Measurements from ENCODE around the gene CFAP20DC.
"Not testable (repeated sequence)": the region's sequence is repeated elsewhere in the genome, so short reads cannot be mapped to it uniquely, and the experiment has no call there.

The CFAP20DC gene

GRCh38 chr3:59017617-59017984 lies 32.2 kb downstream of the CFAP20DC start:
- no peak for DNase-seq

- DNase-seq = no peak
These were observed 32.8 kb downstream of the CFAP20DC start for GRCh38 chr3:59016930-59017616.

- no peak for DNase-seq
These were observed 36.2 kb downstream of the CFAP20DC start for GRCh38 chr3:59013611-59014010.

GRCh38 chr3:59006634-59007517 lies 42.9 kb downstream of the CFAP20DC start:
- no peak for DNase-seq

- DNase-seq = no peak
These were observed 48.1 kb downstream of the CFAP20DC start for GRCh38 chr3:59001675-59002074.

- no peak for DNase-seq
These were observed 50.1 kb downstream of the CFAP20DC start for GRCh38 chr3:58999774-59000160.

- no peak for DNase-seq
These were observed 50.6 kb downstream of the CFAP20DC start for GRCh38 chr3:58999134-58999773.

GRCh38 chr3:58998476-58999117 lies 51.2 kb downstream of the CFAP20DC start:
- no peak for DNase-seq

GRCh38 chr3:58996730-58997129 lies 53.1 kb downstream of the CFAP20DC start:
- DNase-seq = no peak

GRCh38 chr3:58994746-58995330 lies 55.0 kb downstream of the CFAP20DC start:
- no peak for DNase-seq

GRCh38 chr3:58993547-58993946 lies 56.3 kb downstream of the CFAP20DC start:
- DNase-seq = no peak

GRCh38 chr3:58991623-58992022 lies 58.2 kb downstream of the CFAP20DC start:
- DNase-seq = no peak

GRCh38 chr3:58991026-58991425 lies 58.8 kb downstream of the CFAP20DC start:
- DNase-seq = no peak

- DNase-seq = no peak
These were observed 59.9 kb downstream of the CFAP20DC start for GRCh38 chr3:58989955-58990354.

- DNase-seq = no peak
These were observed 60.7 kb downstream of the CFAP20DC start for GRCh38 chr3:58989163-58989562.

GRCh38 chr3:58988041-58988440 lies 61.8 kb downstream of the CFAP20DC start:
- no peak for DNase-seq

- no peak for DNase-seq
These were observed 63.2 kb downstream of the CFAP20DC start for GRCh38 chr3:58986654-58987053.

GRCh38 chr3:58979840-58980239 lies 70.0 kb downstream of the CFAP20DC start:
- DNase-seq = no peak

- DNase-seq = no peak
These were observed 76.0 kb downstream of the CFAP20DC start for GRCh38 chr3:58973796-58974195.

- not testable (repeated sequence) for DNase-seq
These were observed 82.0 kb downstream of the CFAP20DC start for GRCh38 chr3:58967866-58968265.

GRCh38 chr3:58965865-58966264 lies 84.0 kb downstream of the CFAP20DC start:
- DNase-seq = no peak

GRCh38 chr3:58963928-58964503 lies 85.8 kb downstream of the CFAP20DC start:
- no peak for DNase-seq

- no peak for DNase-seq
These were observed 87.0 kb downstream of the CFAP20DC start for GRCh38 chr3:58962816-58963215.
